Progenitor cell of endocrine pancreas (in vitro differentiated cells): ENCODE results near the gene UBIAD1. TPM values are rescaled to one million over a fixed set of nuclear protein-coding genes. Genes with fewer than 3 reads are reported as not detected.
"Not testable (repeated sequence)": the region's sequence is repeated elsewhere in the genome, so short reads cannot be mapped to it uniquely, and the experiment has no call there.

Experiments used
- DNase-seq: peaks from one replicate; pipeline ENCODE4 v3.0.0; 2021; ENCODE audit warnings: low spot score; ENCODE audit not compliant: unreplicated experiment
- H3K27ac Mint-ChIP-seq: 2 replicates; pipeline ENCODE4 v1.8.0; 2021; ENCODE audit warnings: mild to moderate bottlenecking, moderate library complexity, mixed read lengths
- H3K27me3 Mint-ChIP-seq: 2 replicates; pipeline ENCODE4 v1.8.0; 2021; ENCODE audit warnings: mixed read lengths
- H3K36me3 Mint-ChIP-seq: 2 replicates; pipeline ENCODE4 v1.8.0; 2022; ENCODE audit warnings: mixed read lengths; ENCODE audit not compliant: insufficient read depth
- H3K4me1 Mint-ChIP-seq: 2 replicates; pipeline ENCODE4 v1.8.0; 2021; ENCODE audit warnings: low read depth, mixed read lengths
- H3K4me3 Mint-ChIP-seq: 2 replicates; pipeline ENCODE4 v1.8.0; 2021; ENCODE audit warnings: low read depth, mild to moderate bottlenecking, moderate library complexity, mixed read lengths
- H3K9me3 Mint-ChIP-seq: 2 replicates; pipeline ENCODE4 v1.8.0; 2021; ENCODE audit warnings: low read depth, mixed read lengths
- CTCF ChIP-seq: fragments of 200-600 bp; sonication (generic); IDR thresholded peaks from one replicate; pipeline ENCODE4 v1.5.0; 2021; ENCODE audit warnings: antibody characterized with exemption, mild to moderate bottlenecking; ENCODE audit not compliant: unreplicated experiment
- total RNA-seq: library from RNA; stranded (reverse); gene quantifications from 2 replicates; pipeline ENCODE4 v1.2.1, GENCODE V29; 2021

Gene UBIAD1
- total RNA-seq, 1 donor from 2014 or later = 16.4 TPM

- no peak for TF ChIP-seq CTCF
- no peak for DNase-seq
- peaks cover 3% of the 10 kb centered on the region for H3K4me1 Mint-ChIP-seq
- peaks cover 11% of the 10 kb centered on the region for H3K36me3 Mint-ChIP-seq
- H3K27me3 Mint-ChIP-seq = no peaks in the 10 kb centered on the region
- H3K27ac Mint-ChIP-seq = peak overlapping the region; percentile 50
- H3K4me3 Mint-ChIP-seq = no peak overlapping the region
- no peaks in the 10 kb centered on the region for H3K9me3 Mint-ChIP-seq
Observed at GRCh38 chr1:11289064-11289463, 16.1 kb downstream of the UBIAD1 start.

GRCh38 chr1:11291049-11291448 lies 18.1 kb downstream of the UBIAD1 start:
- H3K27ac Mint-ChIP-seq = no peak overlapping the region
- no peak overlapping the region for H3K4me3 Mint-ChIP-seq
- peaks cover 9% of the 10 kb centered on the region for H3K4me1 Mint-ChIP-seq
- peaks cover 11% of the 10 kb centered on the region for H3K36me3 Mint-ChIP-seq
- no peaks in the 10 kb centered on the region for H3K27me3 Mint-ChIP-seq
- no peaks in the 10 kb centered on the region for H3K9me3 Mint-ChIP-seq
- no peak for DNase-seq
- TF ChIP-seq CTCF = no peak

GRCh38 chr1:11293856-11294255 lies 20.9 kb downstream of the UBIAD1 start:
- Mint-ChIP-seq H3K9me3 (no peaks in the 10 kb centered on the region), H3K27me3 (no peaks in the 10 kb centered on the region), H3K27ac (no peak overlapping the region), H3K36me3 (peaks cover 7% of the 10 kb centered on the region), H3K4me3 (no peak overlapping the region), H3K4me1 (peaks cover 9% of the 10 kb centered on the region)
- no peak for DNase-seq
- no peak for TF ChIP-seq CTCF

GRCh38 chr1:11294951-11295350 lies 22.0 kb downstream of the UBIAD1 start:
- H3K27ac Mint-ChIP-seq = no peak overlapping the region
- DNase-seq = no peak
- H3K27me3 Mint-ChIP-seq = no peaks in the 10 kb centered on the region
- peaks cover 4% of the 10 kb centered on the region for H3K36me3 Mint-ChIP-seq
- H3K4me3 Mint-ChIP-seq = no peak overlapping the region
- no peaks in the 10 kb centered on the region for H3K9me3 Mint-ChIP-seq
- peaks cover 9% of the 10 kb centered on the region for H3K4me1 Mint-ChIP-seq
- no peak for TF ChIP-seq CTCF

- DNase-seq = no peak
- Mint-ChIP-seq H3K9me3 (no peaks in the 10 kb centered on the region), H3K4me1 (peaks cover 9% of the 10 kb centered on the region), H3K27ac (no peak overlapping the region), H3K27me3 (no peaks in the 10 kb centered on the region), H3K4me3 (no peak overlapping the region), H3K36me3 (peaks cover 4% of the 10 kb centered on the region)
- no peak for TF ChIP-seq CTCF
Observed at GRCh38 chr1:11295905-11296304, 22.9 kb downstream of the UBIAD1 start.

GRCh38 chr1:11297774-11298173 lies 24.8 kb downstream of the UBIAD1 start:
- H3K36me3 Mint-ChIP-seq, H3K9me3 Mint-ChIP-seq, H3K4me3 Mint-ChIP-seq, DNase-seq, H3K27me3 Mint-ChIP-seq, H3K4me1 Mint-ChIP-seq, H3K27ac Mint-ChIP-seq: not testable (repeated sequence)
